ENCODE measurements around the gene G3BP1.

Gene G3BP1

DNA sequence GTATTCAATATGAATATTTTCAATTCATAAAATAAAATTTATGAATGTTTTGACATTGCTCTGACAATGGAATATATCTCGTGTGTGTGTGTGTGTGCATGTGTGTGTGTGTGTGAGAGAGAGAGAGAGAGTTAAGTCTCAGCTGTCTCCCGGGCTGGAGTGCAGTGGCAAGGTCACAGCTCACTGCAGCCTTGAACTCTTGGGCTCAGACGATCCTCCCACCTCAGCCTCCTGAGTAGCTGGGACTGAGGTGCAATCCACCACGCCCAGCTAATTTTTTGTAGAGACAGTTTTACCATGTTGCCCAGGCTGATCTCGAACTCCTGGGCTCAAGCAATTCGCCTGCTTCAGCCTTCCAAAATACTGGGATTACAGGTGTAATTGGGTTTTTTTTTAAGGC lies 16.1 kb downstream of the G3BP1 start:
- TF ChIP-seq, protein P1, sequence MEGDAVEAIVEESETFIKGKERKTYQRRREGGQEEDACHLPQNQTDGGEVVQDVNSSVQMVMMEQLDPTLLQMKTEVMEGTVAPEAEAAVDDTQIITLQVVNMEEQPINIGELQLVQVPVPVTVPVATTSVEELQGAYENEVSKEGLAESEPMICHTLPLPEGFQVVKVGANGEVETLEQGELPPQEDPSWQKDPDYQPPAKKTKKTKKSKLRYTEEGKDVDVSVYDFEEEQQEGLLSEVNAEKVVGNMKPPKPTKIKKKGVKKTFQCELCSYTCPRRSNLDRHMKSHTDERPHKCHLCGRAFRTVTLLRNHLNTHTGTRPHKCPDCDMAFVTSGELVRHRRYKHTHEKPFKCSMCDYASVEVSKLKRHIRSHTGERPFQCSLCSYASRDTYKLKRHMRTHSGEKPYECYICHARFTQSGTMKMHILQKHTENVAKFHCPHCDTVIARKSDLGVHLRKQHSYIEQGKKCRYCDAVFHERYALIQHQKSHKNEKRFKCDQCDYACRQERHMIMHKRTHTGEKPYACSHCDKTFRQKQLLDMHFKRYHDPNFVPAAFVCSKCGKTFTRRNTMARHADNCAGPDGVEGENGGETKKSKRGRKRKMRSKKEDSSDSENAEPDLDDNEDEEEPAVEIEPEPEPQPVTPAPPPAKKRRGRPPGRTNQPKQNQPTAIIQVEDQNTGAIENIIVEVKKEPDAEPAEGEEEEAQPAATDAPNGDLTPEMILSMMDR (conservative IDR thresholded peaks at IDR 0.05; ENCODE audit: low read length) = no peak
- TF ChIP-seq EZH2phosphoT487 (IDR thresholded peaks at IDR 0.05; ENCODE audit: borderline replicate concordance) = no peak
- Histone ChIP-seq H3K36me3 (ENCODE audit: insufficient read depth, low read length) (peaks cover 60% of the 10 kb centered on the region), H4K20me1 (ENCODE audit: insufficient read depth, low read length, poor library complexity, severe bottlenecking) (peaks cover 83% of the 10 kb centered on the region), H3K4me1 (ENCODE audit: insufficient read depth, low read length, poor library complexity, severe bottlenecking) (peaks cover 6% of the 10 kb centered on the region), H3K9me3 (ENCODE audit: insufficient read depth, low read depth, low read length) (no peaks in the 10 kb centered on the region), H3K27me3 (ENCODE audit: insufficient read depth, low read length, poor library complexity, severe bottlenecking) (no peaks in the 10 kb centered on the region), H3F3A (ENCODE audit: low read depth) (no peaks in the 10 kb centered on the region), H3K9ac (ENCODE audit: low read depth, low read length, poor library complexity, severe bottlenecking) (no peak overlapping the region), H3K4me3 (ENCODE audit: low read length, poor library complexity, severe bottlenecking) (no peak overlapping the region), H3K9me2 (replicated peaks; ENCODE audit: low read depth, low read length) (no peaks in the 10 kb centered on the region), H3K4me2 (ENCODE audit: low read depth, low read length, poor library complexity, severe bottlenecking) (no peak overlapping the region), H3K79me2 (ENCODE audit: insufficient read depth, low read length) (peaks cover 92% of the 10 kb centered on the region), H2AFZ (ENCODE audit: low read length) (no peak overlapping the region)

DNA sequence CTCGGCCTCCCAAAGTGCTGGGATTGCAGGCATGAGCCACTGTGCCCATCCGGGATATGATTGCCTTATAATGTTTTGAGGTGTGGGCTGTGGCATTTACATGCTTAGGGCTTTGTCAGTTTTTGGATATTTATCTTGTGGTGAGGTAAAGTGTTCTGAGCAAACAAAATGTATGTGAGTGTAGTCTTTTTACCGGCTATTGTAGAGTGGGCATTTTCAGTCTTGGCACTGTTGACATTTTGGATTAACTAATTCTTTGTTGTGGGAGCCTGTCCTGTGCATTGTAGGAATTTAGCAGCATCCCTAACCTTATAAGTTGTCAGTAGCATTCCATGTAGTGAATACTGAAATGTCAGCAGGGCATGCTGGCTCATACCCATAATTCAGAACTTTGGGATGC lies 21.6 kb downstream of the G3BP1 start:
- Histone ChIP-seq H3K27me3 (ENCODE audit: insufficient read depth, low read length, poor library complexity, severe bottlenecking) (no peaks in the 10 kb centered on the region), H4K20me1 (ENCODE audit: insufficient read depth, low read length, poor library complexity, severe bottlenecking) (peaks cover 77% of the 10 kb centered on the region), H3K79me2 (ENCODE audit: insufficient read depth, low read length) (peaks cover 84% of the 10 kb centered on the region), H3K9me2 (replicated peaks; ENCODE audit: low read depth, low read length) (no peaks in the 10 kb centered on the region), H3K4me3 (ENCODE audit: low read length, poor library complexity, severe bottlenecking) (no peak overlapping the region), H3K4me1 (ENCODE audit: insufficient read depth, low read length, poor library complexity, severe bottlenecking) (no peaks in the 10 kb centered on the region), H3K9me3 (ENCODE audit: insufficient read depth, low read depth, low read length) (no peaks in the 10 kb centered on the region), H3K4me2 (ENCODE audit: low read depth, low read length, poor library complexity, severe bottlenecking) (no peak overlapping the region), H3K9ac (ENCODE audit: low read depth, low read length, poor library complexity, severe bottlenecking) (no peak overlapping the region), H2AFZ (ENCODE audit: low read length) (no peak overlapping the region), H3F3A (ENCODE audit: low read depth) (no peaks in the 10 kb centered on the region), H3K36me3 (ENCODE audit: insufficient read depth, low read length) (peaks cover 98% of the 10 kb centered on the region)
- TF ChIP-seq EZH2phosphoT487 (IDR thresholded peaks at IDR 0.05; ENCODE audit: borderline replicate concordance) = no peak
- TF ChIP-seq, protein P1 (conservative IDR thresholded peaks at IDR 0.05; ENCODE audit: low read length) = no peak

DNA sequence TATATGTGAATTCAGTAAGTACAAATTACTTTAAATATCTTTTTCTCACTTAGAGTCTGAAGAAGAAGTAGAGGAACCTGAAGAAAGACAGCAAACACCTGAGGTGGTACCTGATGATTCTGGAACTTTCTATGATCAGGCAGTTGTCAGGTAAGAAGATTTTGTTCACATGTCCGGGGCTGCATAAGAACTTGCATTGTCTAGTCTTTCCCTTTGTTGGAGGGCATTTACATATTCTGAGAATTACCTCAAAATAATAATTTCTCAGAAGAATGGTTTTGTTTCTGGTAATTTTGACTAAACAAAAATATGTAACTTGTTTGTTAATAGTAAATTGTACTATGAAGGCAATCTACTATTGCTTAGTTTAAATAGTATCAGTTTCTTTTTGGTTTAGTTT lies 23.7 kb downstream of the G3BP1 start:
- Histone ChIP-seq H3K4me1 (ENCODE audit: insufficient read depth, low read length, poor library complexity, severe bottlenecking) (no peaks in the 10 kb centered on the region), H3K4me2 (ENCODE audit: low read depth, low read length, poor library complexity, severe bottlenecking) (no peak overlapping the region), H3K4me3 (ENCODE audit: low read length, poor library complexity, severe bottlenecking) (no peak overlapping the region), H4K20me1 (ENCODE audit: insufficient read depth, low read length, poor library complexity, severe bottlenecking) (peaks cover 74% of the 10 kb centered on the region), H3K9ac (ENCODE audit: low read depth, low read length, poor library complexity, severe bottlenecking) (no peak overlapping the region), H3K9me2 (replicated peaks; ENCODE audit: low read depth, low read length) (no peaks in the 10 kb centered on the region), H3K79me2 (ENCODE audit: insufficient read depth, low read length) (peaks cover 72% of the 10 kb centered on the region), H3K9me3 (ENCODE audit: insufficient read depth, low read depth, low read length) (no peaks in the 10 kb centered on the region), H3F3A (ENCODE audit: low read depth) (no peaks in the 10 kb centered on the region), H3K36me3 (ENCODE audit: insufficient read depth, low read length) (peaks cover 99% of the 10 kb centered on the region), H3K27me3 (ENCODE audit: insufficient read depth, low read length, poor library complexity, severe bottlenecking) (no peaks in the 10 kb centered on the region), H2AFZ (ENCODE audit: low read length) (no peak overlapping the region)
- no peak for TF ChIP-seq EZH2phosphoT487 (IDR thresholded peaks at IDR 0.05; ENCODE audit: borderline replicate concordance)
- TF ChIP-seq, protein P1 (conservative IDR thresholded peaks at IDR 0.05; ENCODE audit: low read length) = no peak

Measured in Loucy (cell line).